ENCODE results near the gene COA8.

The COA8 gene

GRCh38 chr14:103539056-103539825, 23.5 kb upstream of the COA8 start:
- Histone ChIP-seq H3K4me3 (ENCODE audit: low read depth in 1 of 2, low read length in 1 of 2) (no peak overlapping the region), H3K4me1 (ENCODE audit: control insufficient read depth in 1 of 2, insufficient read depth in 1 of 2, low read depth in 1 of 2, low read length in 1 of 2) (no peaks in the 10 kb centered on the region), H3K27ac (no peak overlapping the region), H3K9me3 (no peaks in the 10 kb centered on the region), H3K36me3 (no peaks in the 10 kb centered on the region), H3K27me3 (peaks cover 43% of the 10 kb centered on the region)
- no peak for TF ChIP-seq CTCF (IDR thresholded peaks at IDR 0.05)

GRCh38 chr14:103540821-103541708, 21.7 kb upstream of the COA8 start:
- peaks cover 43% of the 10 kb centered on the region for H3K27me3 ChIP-seq
- H3K4me3 ChIP-seq (ENCODE audit: low read depth in 1 of 2, low read length in 1 of 2) = no peak overlapping the region
- TF ChIP-seq CTCF (IDR thresholded peaks at IDR 0.05) = no peak
- no peaks in the 10 kb centered on the region for H3K36me3 ChIP-seq
- H3K9me3 ChIP-seq = no peaks in the 10 kb centered on the region
- H3K4me1 ChIP-seq (ENCODE audit: control insufficient read depth in 1 of 2, insufficient read depth in 1 of 2, low read depth in 1 of 2, low read length in 1 of 2) = no peaks in the 10 kb centered on the region
- no peak overlapping the region for H3K27ac ChIP-seq

- Histone ChIP-seq H3K4me3 (ENCODE audit: low read depth in 1 of 2, low read length in 1 of 2) (no peak overlapping the region), H3K27ac (no peak overlapping the region), H3K36me3 (no peaks in the 10 kb centered on the region), H3K4me1 (ENCODE audit: control insufficient read depth in 1 of 2, insufficient read depth in 1 of 2, low read depth in 1 of 2, low read length in 1 of 2) (no peaks in the 10 kb centered on the region), H3K27me3 (peaks cover 43% of the 10 kb centered on the region), H3K9me3 (no peaks in the 10 kb centered on the region)
- TF ChIP-seq CTCF (IDR thresholded peaks at IDR 0.05) = no peak
Observed at GRCh38 chr14:103541709-103542604, 20.8 kb upstream of the COA8 start.

- no peak for TF ChIP-seq CTCF (IDR thresholded peaks at IDR 0.05)
- Histone ChIP-seq H3K9me3 (no peaks in the 10 kb centered on the region), H3K27ac (no peak overlapping the region), H3K4me3 (ENCODE audit: low read depth in 1 of 2, low read length in 1 of 2) (no peak overlapping the region), H3K4me1 (ENCODE audit: control insufficient read depth in 1 of 2, insufficient read depth in 1 of 2, low read depth in 1 of 2, low read length in 1 of 2) (no peaks in the 10 kb centered on the region), H3K27me3 (peaks cover 43% of the 10 kb centered on the region), H3K36me3 (no peaks in the 10 kb centered on the region)
Observed at GRCh38 chr14:103542605-103543088, 20.1 kb upstream of the COA8 start.

- Histone ChIP-seq H3K36me3 (no peaks in the 10 kb centered on the region), H3K4me3 (ENCODE audit: low read depth in 1 of 2, low read length in 1 of 2) (no peak overlapping the region), H3K27me3 (peaks cover 41% of the 10 kb centered on the region), H3K9me3 (no peaks in the 10 kb centered on the region), H3K4me1 (ENCODE audit: control insufficient read depth in 1 of 2, insufficient read depth in 1 of 2, low read depth in 1 of 2, low read length in 1 of 2) (no peaks in the 10 kb centered on the region), H3K27ac (no peak overlapping the region)
- TF ChIP-seq CTCF (IDR thresholded peaks at IDR 0.05) = no peak
Observed at GRCh38 chr14:103543140-103543539, 19.6 kb upstream of the COA8 start.
